ENCODE measurements around the gene GLS2.
A peak's percentile ranks its signal among the peaks of the same experiment; 100 is the strongest.
"Not testable (repeated sequence)": the region's sequence is repeated elsewhere in the genome, so short reads cannot be mapped to it uniquely, and the experiment has no call there.

Gene GLS2

GRCh38 chr12:56448860-56449621 is 38.9 kb downstream of the GLS2 start, which contains the start of gene TIMELESS:
Gene TIMELESS, minus strand, starts transcription at chr12:56449426. Its CDS starts 15,256 bp downstream, at chr12:56434170.
- peak; percentile 91 for DNase-seq (ENCODE audit: low spot score)

DNA sequence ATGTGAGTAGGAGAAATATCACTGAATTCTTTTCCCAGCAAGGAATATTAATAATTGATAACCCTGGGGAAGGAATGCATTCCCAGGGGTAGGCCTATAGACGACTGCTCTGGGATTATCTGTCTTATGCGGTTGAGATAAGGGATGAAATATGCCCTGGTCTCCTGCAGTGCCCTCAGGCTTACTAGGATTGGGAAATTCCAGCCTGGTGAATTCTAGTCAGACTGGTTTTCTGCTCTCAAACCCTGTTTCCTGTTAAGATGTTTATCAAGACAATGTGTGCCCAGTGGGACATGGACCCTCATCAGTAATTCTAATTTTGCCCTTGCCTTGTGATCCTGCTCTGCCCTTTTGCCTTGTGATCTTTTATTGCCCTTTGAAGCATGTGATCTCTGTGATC is 44.8 kb downstream of the GLS2 start:
- DNase-seq (ENCODE audit: low spot score): not testable (repeated sequence)

GRCh38 chr12:56437430-56438176 is 50.4 kb downstream of the GLS2 start:
- DNase-seq (ENCODE audit: low spot score): no peak

DNA sequence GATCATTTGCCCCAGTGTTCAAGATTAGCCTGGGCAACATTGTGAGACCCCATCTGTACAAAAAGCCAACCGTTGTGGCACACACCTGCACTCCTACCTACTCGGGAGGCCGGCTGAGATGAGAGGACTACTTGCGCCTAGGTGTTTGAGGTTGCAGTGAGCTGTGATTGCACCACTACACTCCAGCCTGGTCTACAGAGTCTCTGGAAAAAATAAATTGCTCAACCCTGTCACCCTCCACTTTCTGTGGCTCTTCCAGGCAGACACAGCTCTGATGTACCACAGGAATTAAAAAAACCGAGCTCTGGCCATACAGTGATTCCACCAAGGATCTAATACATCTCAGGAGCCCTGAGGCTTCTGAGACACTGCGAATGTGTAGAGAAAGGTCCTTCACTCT is 53.1 kb downstream of the GLS2 start:
- no peak for DNase-seq (ENCODE audit: low spot score)

GRCh38 chr12:56431850-56432249 is 56.1 kb downstream of the GLS2 start:
- no peak for DNase-seq (ENCODE audit: low spot score)

DNA sequence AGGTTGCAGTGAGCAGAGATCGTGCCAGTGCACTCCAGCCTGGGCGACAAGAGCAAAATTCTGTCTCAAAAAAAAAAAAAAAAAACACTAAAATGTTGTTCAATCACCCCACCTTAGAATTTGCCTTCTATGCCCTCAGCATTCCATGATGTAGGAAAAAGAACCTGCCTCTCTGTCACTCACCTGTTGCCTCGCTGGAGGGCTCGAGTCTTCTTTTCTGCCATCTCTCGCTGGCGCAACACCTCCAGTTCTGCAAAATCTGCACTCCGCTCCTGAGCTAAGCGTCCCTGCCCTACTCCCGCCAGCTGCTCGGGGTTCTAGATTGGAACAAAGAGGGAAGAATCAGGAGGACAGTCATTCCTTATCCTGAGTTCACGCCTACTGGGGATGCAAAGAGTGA is 56.7 kb downstream of the GLS2 start:
- no peak for DNase-seq (ENCODE audit: low spot score)

- no peak for DNase-seq (ENCODE audit: low spot score)
These were observed 62.0 kb downstream of the GLS2 start for GRCh38 chr12:56425940-56426438.

- no peak for DNase-seq (ENCODE audit: low spot score)
These were observed 62.8 kb downstream of the GLS2 start for GRCh38 chr12:56425193-56425592.
